ENCODE measurements around the gene VAV1. TPM values are rescaled to one million over a fixed set of nuclear protein-coding genes. Genes with fewer than 3 reads are reported as not detected.

Gene VAV1
- total and polyA plus RNA-seq, 2 donors (not counting 1 experiment from before 2014, with no cell fraction given), result 62.7 to 98.8 TPM

DNA sequence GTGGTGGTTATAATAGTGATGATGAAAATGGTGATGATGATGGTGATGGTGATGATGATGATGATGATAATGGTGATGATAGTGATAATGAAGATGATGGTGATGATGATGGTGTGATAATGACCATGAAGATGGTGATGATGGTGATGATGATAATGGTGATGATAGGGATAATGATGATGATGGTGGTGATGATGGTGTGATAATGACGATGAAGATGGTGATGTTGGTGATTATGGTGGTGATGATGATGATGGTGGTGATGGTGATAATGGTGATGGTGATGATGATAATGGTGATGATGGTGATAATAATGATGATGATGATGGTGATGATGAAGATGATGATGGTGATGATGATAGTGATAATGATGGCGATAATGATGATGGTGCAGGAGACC is 116.5 kb downstream of the VAV1 start:
- intact Hi-C loops (cut with micrococcal nuclease), result no loop called here
- Histone ChIP-seq H4K20me1 (ENCODE audit: control insufficient read depth, insufficient read depth, low read length, poor library complexity, severe bottlenecking) (no peaks in the 10 kb centered on the region), H3K4me3 (ENCODE audit: control extremely low read depth in 1 of 5, extremely low read depth in 1 of 5, insufficient read depth in 1 of 5, low read depth in 2 of 5, low read length in 4 of 5) (no peak overlapping the region), H3K9ac (ENCODE audit: low read length) (no peak overlapping the region), H3K4me2 (replicated peaks; ENCODE audit: low read depth, low read length, poor library complexity, severe bottlenecking) (no peak overlapping the region), H3K27ac (ENCODE audit: low read length in 2 of 2) (no peak overlapping the region), H3K79me2 (ENCODE audit: control insufficient read depth, insufficient read depth, low read length) (no peaks in the 10 kb centered on the region), H3K4me1 (ENCODE audit: control insufficient read depth in 2 of 2, insufficient read depth in 2 of 2, low read length in 2 of 2) (peaks cover 8 to 14% of the 10 kb centered on the region in 2 donors), H3K27me3 (replicated peaks in 1 of 4; ENCODE audit: control extremely low read depth in 1 of 4, control insufficient read depth in 3 of 4, insufficient read depth in 4 of 4, low read length in 3 of 4) (peaks cover 0 to 5% (median 2%) of the 10 kb centered on the region in 4 experiments), H2AFZ (ENCODE audit: insufficient read depth, low read depth, low read length, poor library complexity, severe bottlenecking) (no peak overlapping the region), H3K36me3 (replicated peaks in 1 of 2; ENCODE audit: control extremely low read depth in 1 of 2, control insufficient read depth in 1 of 2, extremely low read depth in 1 of 2, insufficient read depth in 2 of 2, low read length in 1 of 2) (no peaks in the 10 kb centered on the region), H3K9me3 (ENCODE audit: control extremely low read depth in 1 of 3, control insufficient read depth in 2 of 3, insufficient read depth in 1 of 3, low read length in 2 of 3) (peaks cover 0 to 7% (median 2%) of the 10 kb centered on the region in 3 donors)
- ChIA-PET CTCF (no interaction called here), POLR2A (no interaction called here)
- no peak overlapping the region for H3K4me3 Mint-ChIP-seq
- H3K27me3 Mint-ChIP-seq, result peaks cover 18% of the 10 kb centered on the region
- H3K9me3 Mint-ChIP-seq (ENCODE audit: insufficient read depth), result peaks cover 7% of the 10 kb centered on the region
- TF ChIP-seq, protein P1, sequence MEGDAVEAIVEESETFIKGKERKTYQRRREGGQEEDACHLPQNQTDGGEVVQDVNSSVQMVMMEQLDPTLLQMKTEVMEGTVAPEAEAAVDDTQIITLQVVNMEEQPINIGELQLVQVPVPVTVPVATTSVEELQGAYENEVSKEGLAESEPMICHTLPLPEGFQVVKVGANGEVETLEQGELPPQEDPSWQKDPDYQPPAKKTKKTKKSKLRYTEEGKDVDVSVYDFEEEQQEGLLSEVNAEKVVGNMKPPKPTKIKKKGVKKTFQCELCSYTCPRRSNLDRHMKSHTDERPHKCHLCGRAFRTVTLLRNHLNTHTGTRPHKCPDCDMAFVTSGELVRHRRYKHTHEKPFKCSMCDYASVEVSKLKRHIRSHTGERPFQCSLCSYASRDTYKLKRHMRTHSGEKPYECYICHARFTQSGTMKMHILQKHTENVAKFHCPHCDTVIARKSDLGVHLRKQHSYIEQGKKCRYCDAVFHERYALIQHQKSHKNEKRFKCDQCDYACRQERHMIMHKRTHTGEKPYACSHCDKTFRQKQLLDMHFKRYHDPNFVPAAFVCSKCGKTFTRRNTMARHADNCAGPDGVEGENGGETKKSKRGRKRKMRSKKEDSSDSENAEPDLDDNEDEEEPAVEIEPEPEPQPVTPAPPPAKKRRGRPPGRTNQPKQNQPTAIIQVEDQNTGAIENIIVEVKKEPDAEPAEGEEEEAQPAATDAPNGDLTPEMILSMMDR (IDR thresholded peaks at IDR 0.05), result no peak
- TF ChIP-seq EZH2 (IDR thresholded peaks at IDR 0.05; ENCODE audit: borderline replicate concordance, insufficient read depth, low read depth, low read length, poor library complexity, severe bottlenecking), result no peak
- WGBS (ENCODE audit: insufficient coverage), result 98% methylated on average over 2 of the region's 2 CpGs
- no peak for DNase-seq
- H3K27ac Mint-ChIP-seq, result no peak overlapping the region
- H3K4me1 Mint-ChIP-seq, result peaks cover 19% of the 10 kb centered on the region
- ATAC-seq (ENCODE audit: low read depth), result no peak

DNA sequence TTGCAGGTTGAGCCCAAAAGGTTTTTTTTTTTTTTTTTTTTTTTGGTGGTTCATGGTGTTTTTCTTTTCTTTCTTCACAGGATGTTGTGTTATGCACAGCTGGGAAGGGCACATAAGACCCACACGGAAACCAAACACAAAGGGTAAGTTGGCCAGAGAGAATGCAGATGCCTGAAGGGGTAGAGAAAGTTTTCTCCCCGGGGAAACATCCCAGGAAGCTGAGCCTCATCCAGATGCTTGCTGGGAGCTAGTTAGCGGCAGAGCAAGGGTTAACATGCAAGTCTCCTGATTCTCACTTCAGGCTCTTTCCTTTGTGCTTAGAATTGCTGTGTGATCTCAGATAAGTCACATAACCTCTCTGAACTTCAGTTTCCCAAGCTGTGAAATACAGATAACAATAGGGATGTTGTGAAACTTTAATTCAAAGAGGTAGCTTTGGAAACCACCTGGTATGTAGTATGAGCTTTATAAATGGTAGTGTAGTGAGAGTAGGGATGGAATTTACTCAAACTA is 117.9 kb downstream of the VAV1 start:
- H3K4me3 Mint-ChIP-seq, result no peak overlapping the region
- POLR2A ChIA-PET, result interaction anchor here (0.7 kb wide), 1 partner anchor 88 kb away, joined by 3 read pairs; no protein-coding TSS in a partner anchor
- peaks cover 19% of the 10 kb centered on the region for H3K4me1 Mint-ChIP-seq
- WGBS (ENCODE audit: insufficient coverage), result 40% methylated on average over 1 of the region's 3 CpGs
- Histone ChIP-seq H4K20me1 (ENCODE audit: control insufficient read depth, insufficient read depth, low read length, poor library complexity, severe bottlenecking) (no peaks in the 10 kb centered on the region), H3K4me1 (ENCODE audit: control insufficient read depth in 2 of 2, insufficient read depth in 2 of 2, low read length in 2 of 2) (peaks cover 8 to 14% of the 10 kb centered on the region in 2 donors), H3K27me3 (replicated peaks in 1 of 4; ENCODE audit: control extremely low read depth in 1 of 4, control insufficient read depth in 3 of 4, insufficient read depth in 4 of 4, low read length in 3 of 4) (peaks cover 0 to 5% (median 2%) of the 10 kb centered on the region in 4 experiments), H2AFZ (ENCODE audit: insufficient read depth, low read depth, low read length, poor library complexity, severe bottlenecking) (no peak overlapping the region), H3K27ac (ENCODE audit: low read length in 2 of 2) (no peak overlapping the region), H3K36me3 (replicated peaks in 1 of 2; ENCODE audit: control extremely low read depth in 1 of 2, control insufficient read depth in 1 of 2, extremely low read depth in 1 of 2, insufficient read depth in 2 of 2, low read length in 1 of 2) (no peaks in the 10 kb centered on the region), H3K9ac (ENCODE audit: low read length) (no peak overlapping the region), H3K79me2 (ENCODE audit: control insufficient read depth, insufficient read depth, low read length) (no peaks in the 10 kb centered on the region), H3K9me3 (ENCODE audit: control extremely low read depth in 1 of 3, control insufficient read depth in 2 of 3, insufficient read depth in 1 of 3, low read length in 2 of 3) (peaks cover 0 to 13% (median 8%) of the 10 kb centered on the region in 3 donors), H3K4me2 (replicated peaks; ENCODE audit: low read depth, low read length, poor library complexity, severe bottlenecking) (no peak overlapping the region), H3K4me3 (ENCODE audit: control extremely low read depth in 1 of 5, extremely low read depth in 1 of 5, insufficient read depth in 1 of 5, low read depth in 2 of 5, low read length in 4 of 5) (no peak overlapping the region)
- peaks cover 11% of the 10 kb centered on the region for H3K9me3 Mint-ChIP-seq (ENCODE audit: insufficient read depth)
- no peak for ATAC-seq (ENCODE audit: low read depth)
- H3K27me3 Mint-ChIP-seq, result peaks cover 28% of the 10 kb centered on the region
- no peak for TF ChIP-seq EZH2 (IDR thresholded peaks at IDR 0.05; ENCODE audit: borderline replicate concordance, insufficient read depth, low read depth, low read length, poor library complexity, severe bottlenecking)
- TF ChIP-seq, protein P1 (IDR thresholded peaks at IDR 0.05), result no peak
- CTCF ChIA-PET, result interaction anchor here (0.7 to 1.5 kb wide), 2 partner anchors 36 to 1798 kb away, joined by 3 to 5 read pairs; no protein-coding TSS in a partner anchor
- H3K27ac Mint-ChIP-seq, result no peak overlapping the region
- intact Hi-C loops (cut with micrococcal nuclease), result no loop called here
- DNase-seq, result no peak
